GM12864 (cell line): ENCODE results near the gene TSC1.

Source experiments
- DNase-seq: peaks from one replicate; pipeline ENCODE4 v3.0.0-alpha.2; 2011; ENCODE audit warnings: low read depth
- H3K4me3 ChIP-seq: 2 replicates; pipeline ENCODE4 v1.5.1; 2011; ENCODE audit warnings: mild to moderate bottlenecking, low read depth, low read length, control low read depth
- CTCF ChIP-seq: IDR thresholded peaks from 2 replicates; pipeline ENCODE4 v1.5.1; 2011; ENCODE audit warnings: low read depth, mild to moderate bottlenecking, moderate library complexity, low read length, control low read depth, inconsistent platforms; ENCODE audit errors: missing control alignments

The TSC1 gene

GRCh38 chr9:132864277-132864676 lies 80.1 kb downstream of the TSC1 start:
- no peak for TF ChIP-seq CTCF
- no peak overlapping the region for H3K4me3 ChIP-seq
- DNase-seq: no peak

DNA sequence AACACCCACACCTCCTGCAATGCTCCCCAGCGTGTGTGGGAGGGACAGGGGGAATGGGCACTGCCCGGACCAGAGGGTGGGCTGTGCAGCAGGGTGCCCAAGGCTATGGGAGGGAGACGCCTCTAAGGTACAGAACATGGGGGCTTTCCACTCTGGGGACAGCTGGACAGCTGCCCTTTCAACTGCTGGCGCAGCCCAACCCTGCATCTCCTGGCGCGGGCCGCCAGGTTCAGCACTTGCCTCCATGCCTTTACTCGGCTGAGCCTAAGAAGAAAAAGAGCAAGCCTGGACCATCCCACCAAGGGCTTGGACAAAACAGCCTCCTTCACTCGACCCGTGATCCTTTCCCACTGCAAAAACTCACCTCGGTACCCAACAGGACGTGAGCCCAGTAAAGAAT lies 81.3 kb downstream of the TSC1 start:
- no peak for DNase-seq
- no peak for TF ChIP-seq CTCF
- H3K4me3 ChIP-seq: no peak overlapping the region

DNA sequence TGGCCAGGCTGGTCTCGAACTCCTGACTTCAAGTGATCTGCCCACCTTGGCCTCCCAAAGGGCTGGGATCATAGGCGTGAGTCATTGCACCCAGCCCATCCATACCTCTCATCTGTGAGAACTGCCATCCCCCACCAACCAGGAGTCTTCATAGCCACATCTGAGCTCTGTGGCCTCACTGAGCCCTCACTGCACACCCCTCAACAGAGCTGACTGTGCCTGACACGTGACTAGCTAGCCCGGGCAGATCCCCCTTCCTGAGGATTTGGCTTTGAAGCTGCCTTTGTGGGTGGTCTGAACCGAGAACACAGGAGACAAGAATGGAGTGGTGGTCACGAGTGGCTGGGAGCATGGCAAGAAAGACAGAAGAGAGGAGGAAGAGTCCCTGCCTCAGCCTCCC lies 81.9 kb downstream of the TSC1 start:
- TF ChIP-seq CTCF: no peak
- no peak for DNase-seq
- no peak overlapping the region for H3K4me3 ChIP-seq

DNA sequence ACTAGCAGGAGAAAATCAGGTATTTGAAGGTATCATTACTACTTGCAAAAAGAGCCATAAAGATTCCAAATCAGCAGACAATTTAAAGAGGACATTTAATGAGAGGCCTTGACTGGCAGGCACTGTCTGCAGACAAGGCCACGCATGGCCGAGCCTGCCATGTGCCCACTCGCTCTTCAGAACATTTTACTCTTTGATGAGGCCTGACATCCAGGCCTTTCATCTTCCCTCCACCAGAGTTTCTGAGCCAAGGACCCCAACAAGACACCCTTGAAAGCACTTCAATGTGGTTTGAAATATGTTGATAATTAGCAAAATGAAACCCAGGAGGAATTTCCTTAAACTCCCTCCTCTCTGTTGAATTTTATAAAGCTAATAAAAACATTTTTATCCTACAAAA lies 82.8 kb downstream of the TSC1 start:
- no peak overlapping the region for H3K4me3 ChIP-seq
- no peak for DNase-seq
- no peak for TF ChIP-seq CTCF

DNA sequence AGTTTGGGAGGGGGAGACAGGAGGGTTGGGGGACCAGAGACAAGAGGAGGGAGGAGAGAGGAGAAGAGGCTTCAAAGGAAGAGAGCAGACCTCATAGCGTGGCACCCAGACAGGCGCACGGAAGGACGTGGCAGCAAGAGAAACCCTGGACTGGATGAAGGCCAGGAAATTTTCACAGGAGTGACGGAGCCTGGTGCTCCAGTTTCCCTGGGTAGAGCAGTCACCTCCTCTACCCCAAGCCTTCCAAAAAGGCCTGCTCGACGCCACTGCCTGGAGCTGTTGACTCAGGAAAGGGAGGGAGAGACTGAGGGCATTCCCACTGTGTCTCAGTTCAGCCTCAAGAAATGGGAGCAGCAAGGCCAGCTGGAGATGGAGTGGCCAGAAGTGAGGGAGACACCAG lies 85.7 kb downstream of the TSC1 start:
- no peak for DNase-seq
- TF ChIP-seq CTCF: no peak
- no peak overlapping the region for H3K4me3 ChIP-seq

GRCh38 chr9:132857616-132858342 lies 86.6 kb downstream of the TSC1 start:
- no peak for TF ChIP-seq CTCF
- DNase-seq: no peak
- no peak overlapping the region for H3K4me3 ChIP-seq

DNA sequence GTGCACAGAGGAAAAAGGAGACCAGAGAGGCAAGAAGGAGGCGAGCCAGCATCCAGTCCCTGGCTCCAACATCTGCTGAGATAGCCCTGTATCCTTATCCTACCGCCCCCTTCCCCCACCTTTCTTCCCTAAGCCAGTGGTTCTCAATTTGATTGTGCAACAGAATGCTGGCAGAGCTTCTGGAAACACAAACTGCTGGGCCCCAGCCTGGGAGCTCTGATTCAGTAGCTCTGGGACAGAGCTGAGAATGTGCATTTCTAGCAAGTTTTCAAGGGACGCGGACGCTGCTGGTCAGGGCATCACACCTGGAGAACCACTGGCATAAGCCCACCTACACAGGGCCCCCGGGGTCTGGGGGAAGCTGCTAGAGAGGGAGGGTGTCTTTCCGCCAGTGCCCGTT lies 87.4 kb downstream of the TSC1 start:
- no peak for TF ChIP-seq CTCF
- no peak for DNase-seq
- no peak overlapping the region for H3K4me3 ChIP-seq
